Lower leg skin (tissue), 4 donors: ENCODE measurements around the gene HTR2B. TPM values are rescaled to one million over a fixed set of nuclear protein-coding genes. Genes with fewer than 3 reads are reported as not detected.

Source experiments
- DNase-seq, 2 donors: peaks; one replicate each; pipeline ENCODE4 v3.0.0-alpha.2; 2019; ENCODE audit warnings: low spot score in 2 of 2
- H3K4me3 ChIP-seq: fragments of 200-600 bp; sonication (generic); 2 replicates; pipeline ENCODE4 v1.5.1; 2017; ENCODE audit warnings: mild to moderate bottlenecking, low read depth; ENCODE audit not compliant: poor library complexity, severe bottlenecking
- POLR2A ChIP-seq, 2 donors: fragments of 450-650 bp; IDR thresholded peaks; one replicate each; pipeline ENCODE4 v1.6.1; 2016 to 2017; ENCODE audit warnings: antibody characterized with exemption in 2 of 2, mild to moderate bottlenecking in 1 of 2, moderate library complexity in 1 of 2
- WGBS, 2 donors: methylation state at CpG; one replicate each; pipeline ENCODE4 v1.1.5; 2018; 5-methylcytosine and 5-hydroxymethylcytosine counted together
- intact Hi-C: fragments of 100-400 bp; cut with DNase I; formaldehyde crosslinking; loops from one replicate; pipeline ENCODE4 v1.15.0; 2023; ENCODE audit warnings: low total_unique reads
- total RNA-seq, 4 donors: library from RNA; depleted of rRNA; stranded (reverse); fragments of >200 nt; gene quantifications; one replicate each; pipeline ENCODE4 v1.1.0, GENCODE V29; 2016
- TF ChIP-seq, protein P1 (sequence below), 3 donors: fragments of 450-650 bp; IDR thresholded peaks; one replicate each; pipeline ENCODE4 v1.5.1; 2016; ENCODE audit warnings: antibody characterized with exemption in 3 of 3, mild to moderate bottlenecking in 3 of 3, moderate library complexity in 2 of 3

HTR2B gene
- total RNA-seq, 4 donors from 2014 or later = 0.10 to 0.46 TPM; not detected in 2

DNA sequence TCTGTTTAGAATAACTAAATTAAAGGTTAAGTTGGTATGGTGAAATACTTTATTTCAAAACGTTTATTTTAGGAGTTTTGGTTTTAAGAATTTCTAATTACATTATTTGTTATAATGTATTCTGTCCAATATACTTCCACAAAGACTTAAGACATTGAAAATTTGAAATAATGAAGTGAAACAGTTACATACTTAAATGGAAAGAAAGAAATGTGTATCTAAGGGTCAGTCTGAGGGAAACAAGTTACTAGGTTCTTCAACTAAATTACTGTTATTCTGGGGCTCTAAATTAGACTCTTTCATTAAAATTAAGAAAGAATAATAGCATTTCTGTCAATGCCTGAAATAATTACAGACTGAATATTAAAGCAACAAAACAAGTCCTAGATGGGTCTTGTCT lies 7.7 kb downstream of the HTR2B start:
- DNase-seq = no peak
- no peak for TF ChIP-seq POLR2A (IDR thresholded peaks at IDR 0.05)
- TF ChIP-seq, protein P1, sequence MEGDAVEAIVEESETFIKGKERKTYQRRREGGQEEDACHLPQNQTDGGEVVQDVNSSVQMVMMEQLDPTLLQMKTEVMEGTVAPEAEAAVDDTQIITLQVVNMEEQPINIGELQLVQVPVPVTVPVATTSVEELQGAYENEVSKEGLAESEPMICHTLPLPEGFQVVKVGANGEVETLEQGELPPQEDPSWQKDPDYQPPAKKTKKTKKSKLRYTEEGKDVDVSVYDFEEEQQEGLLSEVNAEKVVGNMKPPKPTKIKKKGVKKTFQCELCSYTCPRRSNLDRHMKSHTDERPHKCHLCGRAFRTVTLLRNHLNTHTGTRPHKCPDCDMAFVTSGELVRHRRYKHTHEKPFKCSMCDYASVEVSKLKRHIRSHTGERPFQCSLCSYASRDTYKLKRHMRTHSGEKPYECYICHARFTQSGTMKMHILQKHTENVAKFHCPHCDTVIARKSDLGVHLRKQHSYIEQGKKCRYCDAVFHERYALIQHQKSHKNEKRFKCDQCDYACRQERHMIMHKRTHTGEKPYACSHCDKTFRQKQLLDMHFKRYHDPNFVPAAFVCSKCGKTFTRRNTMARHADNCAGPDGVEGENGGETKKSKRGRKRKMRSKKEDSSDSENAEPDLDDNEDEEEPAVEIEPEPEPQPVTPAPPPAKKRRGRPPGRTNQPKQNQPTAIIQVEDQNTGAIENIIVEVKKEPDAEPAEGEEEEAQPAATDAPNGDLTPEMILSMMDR (IDR thresholded peaks at IDR 0.05) = no peak
- 41 to 49% methylated on average over 1 of the region's 1 CpG for WGBS, 2 donors
- intact Hi-C loops = no loop called here
- H3K4me3 ChIP-seq = no peak overlapping the region

DNA sequence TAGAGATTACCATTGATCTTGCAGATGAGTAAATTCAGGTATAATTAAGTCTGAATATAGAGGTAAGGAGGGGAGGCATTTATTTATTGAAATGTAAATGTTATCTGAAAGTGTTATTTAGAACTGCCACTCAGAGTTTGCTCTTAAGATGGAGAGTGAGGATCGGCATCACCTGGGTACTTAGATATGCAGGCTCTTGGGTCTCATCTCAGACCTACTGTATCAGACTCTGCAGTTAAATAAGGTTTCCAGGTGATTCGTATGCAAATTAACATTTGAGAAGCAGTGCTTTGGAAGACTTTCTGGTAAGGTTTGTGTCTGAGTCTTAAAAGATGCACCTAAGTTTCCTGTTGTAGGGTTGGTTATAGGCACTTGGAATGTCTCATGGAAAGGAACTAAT lies 9.2 kb downstream of the HTR2B start:
- TF ChIP-seq, protein P1 (IDR thresholded peaks at IDR 0.05) = no peak
- no peak for TF ChIP-seq POLR2A (IDR thresholded peaks at IDR 0.05)
- H3K4me3 ChIP-seq = no peak overlapping the region
- intact Hi-C loops = no loop called here
- no peak for DNase-seq
- WGBS, 2 donors = 85 to 89% methylated on average over 2 of the region's 2 CpGs

DNA sequence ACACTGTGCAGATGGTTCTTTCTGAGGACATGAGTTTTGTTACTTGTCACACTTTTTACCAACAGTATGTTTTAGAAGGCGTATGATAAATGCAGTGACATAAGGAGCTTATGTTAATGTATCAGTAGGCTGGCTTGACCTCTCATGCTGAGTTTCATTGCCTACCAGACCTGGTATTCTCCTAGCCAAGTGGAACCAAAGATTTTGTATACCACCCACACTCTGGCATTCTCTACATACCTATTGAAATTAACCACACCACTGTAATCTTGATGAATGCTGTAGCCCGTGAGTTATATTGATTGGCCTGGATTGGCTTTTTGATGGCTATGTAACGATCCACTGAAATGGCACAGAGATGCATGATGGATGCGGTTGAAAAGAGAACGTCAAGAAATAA lies 11.4 kb downstream of the HTR2B start:
- no peak overlapping the region for H3K4me3 ChIP-seq
- intact Hi-C loops = no loop called here
- 95% methylated on average over 5 of the region's 5 CpGs for WGBS, 2 donors
- DNase-seq = no peak
- TF ChIP-seq, protein P1 (IDR thresholded peaks at IDR 0.05) = no peak
- TF ChIP-seq POLR2A (IDR thresholded peaks at IDR 0.05) = no peak

DNA sequence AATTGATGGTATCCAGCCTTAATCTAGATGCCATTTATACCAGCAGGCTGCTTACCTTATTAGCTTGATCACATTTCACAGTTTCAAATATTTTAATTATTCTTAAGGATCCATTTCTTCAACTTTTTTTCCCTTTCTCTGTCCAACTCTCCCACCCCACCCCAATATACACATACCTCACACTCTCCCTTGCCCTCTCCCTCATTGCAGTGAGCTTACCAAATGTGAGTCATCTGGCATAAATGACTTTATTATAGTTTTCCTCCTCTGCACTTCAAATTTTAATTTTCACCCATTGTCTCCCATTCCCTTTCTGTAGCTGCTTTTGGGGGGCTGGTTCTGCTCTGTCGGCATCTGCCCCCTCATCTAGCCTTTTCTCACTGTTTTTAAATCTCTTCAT lies 12.9 kb downstream of the HTR2B start:
- H3K4me3 ChIP-seq = no peak overlapping the region
- intact Hi-C loops = no loop called here
- no peak for DNase-seq
- no peak for TF ChIP-seq POLR2A (IDR thresholded peaks at IDR 0.05)
- TF ChIP-seq, protein P1 (IDR thresholded peaks at IDR 0.05) = no peak
- 93 to 94% methylated on average over 1 of the region's 1 CpG for WGBS, 2 donors

DNA sequence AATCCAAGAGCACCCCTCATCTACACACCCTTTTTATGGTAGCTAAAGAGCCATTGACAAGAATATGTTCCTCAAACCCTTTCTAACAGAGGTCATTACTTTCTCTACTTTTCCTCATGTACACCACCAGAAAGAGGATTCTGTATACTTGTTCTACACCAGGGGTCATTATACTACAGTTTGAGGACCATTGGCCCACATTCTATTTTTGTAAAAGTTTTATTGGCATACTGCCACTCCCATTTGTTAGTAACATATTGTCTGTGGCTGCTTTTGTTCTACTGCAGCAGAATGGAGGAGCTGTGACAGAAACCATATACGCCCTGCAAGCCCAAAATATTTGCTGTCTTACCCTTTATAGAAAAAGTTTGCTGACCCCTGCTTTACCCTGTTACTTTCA lies 14.3 kb downstream of the HTR2B start:
- TF ChIP-seq, protein P1 (IDR thresholded peaks at IDR 0.05) = no peak
- TF ChIP-seq POLR2A (IDR thresholded peaks at IDR 0.05) = no peak
- intact Hi-C loops = no loop called here
- no peak overlapping the region for H3K4me3 ChIP-seq
- 63 to 67% methylated on average over 1 of the region's 1 CpG for WGBS, 2 donors
- DNase-seq = no peak

DNA sequence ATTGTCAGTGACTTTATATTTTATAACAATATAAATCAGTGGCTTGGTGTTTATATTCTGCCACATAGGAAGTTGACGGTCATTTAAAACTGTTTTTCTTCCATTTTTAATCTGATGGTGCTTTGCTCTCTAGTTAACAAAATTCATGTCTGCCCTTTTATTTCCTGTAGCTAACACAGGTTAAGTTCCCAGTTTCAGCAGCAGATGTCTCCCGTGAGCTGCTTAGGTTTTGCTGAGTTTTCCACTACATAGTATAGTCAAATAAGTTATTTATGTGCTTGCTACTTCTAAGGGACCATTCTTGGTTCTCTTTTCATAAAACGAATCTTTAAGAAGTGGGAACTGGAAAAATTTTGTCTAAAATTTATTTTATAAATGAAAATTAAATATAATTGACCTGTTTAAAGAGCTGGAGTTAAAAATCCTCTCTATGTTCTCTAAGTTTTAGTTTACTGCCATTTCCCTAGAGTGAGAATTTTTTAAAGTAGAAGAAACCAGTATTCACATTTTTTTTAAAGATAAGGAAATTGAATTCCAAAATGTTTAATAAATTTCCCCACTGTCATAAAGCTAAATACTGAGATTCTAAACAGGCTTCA lies 20.6 kb downstream of the HTR2B start:
- DNase-seq = peak in 1 of 2 donors; percentile 54
- TF ChIP-seq, protein P1 (IDR thresholded peaks at IDR 0.05) = no peak
- TF ChIP-seq POLR2A (IDR thresholded peaks at IDR 0.05) = no peak
- intact Hi-C loops = no loop called here
- H3K4me3 ChIP-seq = no peak overlapping the region
- 23 to 29% methylated on average over 3 of the region's 3 CpGs for WGBS, 2 donors
